ENCODE measurements around the gene MAPRE2.

- TF ChIP-seq POLR2A (IDR thresholded peaks at IDR 0.05) (no peak), CTCF (IDR thresholded peaks at IDR 0.05) (no peak)
Measured at GRCh38 chr18:35104391-35105051, 63.3 kb downstream of the MAPRE2 start.

Data from lower leg skin (tissue), 3 donors.